GM18505 (cell line): Measurements from ENCODE around the gene SLC41A3.

Experiments used
- ATAC-seq: cut with Tn5 transposase; IDR thresholded peaks from one replicate; pipeline ENCODE4 v1.9.1; 2021; ENCODE audit not compliant: unreplicated experiment
- POLR2A ChIP-seq: IDR thresholded peaks from 4 replicates; pipeline ENCODE4 v1.6.1; 2011; ENCODE audit warnings: borderline replicate concordance; ENCODE audit not compliant: insufficient read depth, insufficient read length; ENCODE audit errors: extremely low read depth

Gene SLC41A3

GRCh38 chr3:126113733-126114442 lies 30.0 kb upstream of the SLC41A3 start:
- no peak for TF ChIP-seq POLR2A
- ATAC-seq, result no peak

GRCh38 chr3:126113238-126113555 lies 29.3 kb upstream of the SLC41A3 start:
- no peak for ATAC-seq

GRCh38 chr3:126112531-126113237 lies 28.8 kb upstream of the SLC41A3 start:
- no peak for TF ChIP-seq POLR2A
- ATAC-seq, result no peak

More at GRCh38 chr3:126113238-126113555, 29.3 kb upstream of the SLC41A3 start:
- TF ChIP-seq POLR2A, result no peak

GRCh38 chr3:126111566-126112475 lies 27.9 kb upstream of the SLC41A3 start:
- no peak for ATAC-seq
- no peak for TF ChIP-seq POLR2A

GRCh38 chr3:126111126-126111551 lies 27.2 kb upstream of the SLC41A3 start:
- no peak for ATAC-seq
- no peak for TF ChIP-seq POLR2A

GRCh38 chr3:126110431-126111125 lies 26.7 kb upstream of the SLC41A3 start:
- ATAC-seq, result no peak
- TF ChIP-seq POLR2A, result no peak

GRCh38 chr3:126109880-126110235 lies 25.9 kb upstream of the SLC41A3 start:
- ATAC-seq, result no peak
- TF ChIP-seq POLR2A, result no peak

GRCh38 chr3:126109146-126109879 lies 25.4 kb upstream of the SLC41A3 start:
- no peak for ATAC-seq
- no peak for TF ChIP-seq POLR2A

GRCh38 chr3:126108676-126109050 lies 24.7 kb upstream of the SLC41A3 start:
- no peak for TF ChIP-seq POLR2A
- no peak for ATAC-seq

GRCh38 chr3:126107957-126108675 lies 24.2 kb upstream of the SLC41A3 start:
- no peak for TF ChIP-seq POLR2A
- no peak for ATAC-seq

GRCh38 chr3:126107203-126107939 lies 23.4 kb upstream of the SLC41A3 start:
- no peak for TF ChIP-seq POLR2A
- ATAC-seq, result no peak
